Heart right ventricle (tissue), 16 donors: ENCODE measurements around the gene ADAMTS2. TPM values are rescaled to one million over a fixed set of nuclear protein-coding genes. Genes with fewer than 3 reads are reported as not detected.

Experiments
- ATAC-seq, 8 donors: fragments of 200-7000 bp; cut with Tn5 transposase; one replicate each; pipeline ENCODE4 v1.9.1; 2020; ENCODE audit warnings: mild to moderate bottlenecking in 8 of 8, moderate library complexity in 8 of 8, moderate number of reproducible peaks in 1 of 8
- DNase-seq, 2 donors: peaks; one replicate each; pipeline ENCODE4 v3.0.0-alpha.2; 2020
- H3K27ac ChIP-seq, 10 donors: fragments of 200-600 bp; sonication (generic) in 2 of 10; one replicate each; pipeline versions ENCODE4 v1.5.0 to v1.8.0; 2020 to 2022; ENCODE audit warnings: mild to moderate bottlenecking in 3 of 10
- H3K27me3 ChIP-seq, 7 donors: fragments of 200-600 bp; one replicate each; pipeline ENCODE4 v1.8.0; 2021 to 2022; ENCODE audit warnings: mild to moderate bottlenecking in 2 of 7
- H3K36me3 ChIP-seq, 9 donors: fragments of 200-600 bp; sonication (generic) in 1 of 9; one replicate each; pipeline versions ENCODE4 v1.5.0 to v1.8.0; 2020 to 2022; ENCODE audit warnings: mild to moderate bottlenecking in 2 of 9
- H3K4me1 ChIP-seq, 9 donors: fragments of 200-600 bp; sonication (generic) in 1 of 9; one replicate each; pipeline versions ENCODE4 v1.5.0 to v1.8.0; 2020 to 2022; ENCODE audit warnings: mild to moderate bottlenecking in 4 of 9
- H3K4me3 ChIP-seq, 10 donors: fragments of 200-600 bp; sonication (generic) in 2 of 10; one replicate each; pipeline versions ENCODE4 v1.5.0 to v1.8.0; 2020 to 2022; ENCODE audit warnings: mild to moderate bottlenecking in 7 of 10, moderate library complexity in 2 of 10
- H3K9me3 ChIP-seq, 11 donors: fragments of 200-600 bp in 10 of 11; sonication (generic) in 2 of 11; one replicate each; pipeline versions ENCODE4 v1.5.0 to v1.8.0; 2013 to 2022; ENCODE audit warnings: mild to moderate bottlenecking in 2 of 11, control low read depth in 1 of 11, moderate library complexity in 1 of 11
- CTCF ChIP-seq, 9 donors: fragments of 200-600 bp; sonication (generic) in 2 of 9; IDR thresholded peaks; one replicate each; pipeline versions ENCODE4 v1.5.0 to v1.8.0; 2021 to 2022; ENCODE audit warnings: antibody characterized with exemption in 9 of 9, mild to moderate bottlenecking in 5 of 9, moderate library complexity in 1 of 9
- WGBS, 2 donors: extraction: QIAGEN DNeasy Blood & Tissue Kit; methylation state at CpG; one replicate each; pipeline ENCODE4 v1.1.7; 2013; ENCODE audit warnings: inconsistent platforms in 1 of 2; 5-methylcytosine and 5-hydroxymethylcytosine counted together
- intact Hi-C, 10 donors: fragments of 100-400 bp; cut with DNase I; formaldehyde crosslinking; loops; one replicate each; pipeline versions ENCODE4 v1.11.1 to v1.14.2; 2022
- polyA plus RNA-seq, 2 donors: library from polyadenylated mRNA; stranded (reverse); fragments of 200-250 nt; gene quantifications; one replicate each; pipeline ENCODE4 v1.2.3, GENCODE V29; 2013
- total RNA-seq, 10 donors: library from RNA; stranded (reverse); fragmentation: NEBNext Ultra II Directional in 3 of 10; extraction: Animal tissue kit (Norgen Biotek cat#: 25700) in 3 of 10; gene quantifications; one replicate each; pipeline versions ENCODE4 v1.2.1 to v1.2.4, GENCODE V29; 2021 to 2023
- donor health status: Arrhythmogenic right ventricular cardiomyopathy.
- donor health status: ischemic (EF 13 %, LVEDD 7.1; RV severe dilation, severe dysfunction).
- donor health status: healthy with polysubstance abuse.
- donor health status: DM: no; HTN: yes; CAD: no.
- donor health status: DM: no; HTN: no; CAD: no.
- donor health status: ischemic (EF 25% LVEDD 6.9; RV normal size, moderate dysfunction).
- donor health status: ischemic (EF 25% LVEDD 5.7; RV mildly dilated, moderate dysfunction).
- donor health status: healthy.
- donor health status: DM: yes; HTN: yes; CAD: no.
- donor health status: Ischemic cardiomyopathy.
- donor health status: ischemic (EF 35%, LVEDD 5.7; RV mildly dilated, moderate dysfunction).
- donor health status: nonischemic (EF 11% LVEDD 7.7; RV severe dilation, severe dysfunction).
- donor health status: DM: yes; HTN: yes; CAD: no.
- donor health status: PGD.
- donor health status: ischemic (EF 29% LVEDD 5.4; RV normal size, mild dysfunction).
- donor health status: nonischemic (EF 23%, LVEDD 6.1; RV moderate dilation, normal function).

ADAMTS2 gene
- total and polyA plus RNA-seq, 12 donors, result 1.7 to 13.5 (median 3.9) TPM

- no peak overlapping the region for H3K27ac ChIP-seq
- no peaks in the 10 kb centered on the region for H3K36me3 ChIP-seq
- ATAC-seq (no peak), DNase-seq (no peak)
- no peaks in the 10 kb centered on the region for H3K4me1 ChIP-seq
- no peak overlapping the region for H3K4me3 ChIP-seq
- intact Hi-C loops, result no loop called here
- H3K9me3 ChIP-seq, result no peaks in the 10 kb centered on the region
- TF ChIP-seq CTCF (IDR thresholded peaks at IDR 0.05), result no peak
- peaks cover 0 to 2% (median 0%) of the 10 kb centered on the region in 7 donors for H3K27me3 ChIP-seq
- 90% methylated on average over 19 of the region's 19 CpGs for WGBS, 2 donors
Measured at GRCh38 chr5:179376701-179377420, 31.6 kb upstream of the ADAMTS2 start.

- DNase-seq, result no peak
- no peak for ATAC-seq
- intact Hi-C loops, result no loop called here
- TF ChIP-seq CTCF (IDR thresholded peaks at IDR 0.05), result no peak
- Histone ChIP-seq H3K27ac (no peak overlapping the region), H3K9me3 (no peaks in the 10 kb centered on the region), H3K36me3 (no peaks in the 10 kb centered on the region), H3K4me1 (no peaks in the 10 kb centered on the region), H3K27me3 (no peaks in the 10 kb centered on the region), H3K4me3 (no peak overlapping the region)
- WGBS, 2 donors, result 59 to 64% methylated on average over 2 of the region's 2 CpGs
Measured at GRCh38 chr5:179375831-179376365, 30.6 kb upstream of the ADAMTS2 start.

- H3K4me1 ChIP-seq, result no peaks in the 10 kb centered on the region
Measured at GRCh38 chr5:179375236-179375685, 30.0 kb upstream of the ADAMTS2 start.

More at GRCh38 chr5:179375236-179375685, 30.0 kb upstream of the ADAMTS2 start:
- DNase-seq (no peak), ATAC-seq (no peak)
- no peaks in the 10 kb centered on the region for H3K9me3 ChIP-seq
- no peaks in the 10 kb centered on the region for H3K36me3 ChIP-seq
- H3K4me3 ChIP-seq, result no peak overlapping the region
- intact Hi-C loops, result no loop called here
- H3K27ac ChIP-seq, result no peak overlapping the region
- TF ChIP-seq CTCF (IDR thresholded peaks at IDR 0.05), result no peak
- H3K27me3 ChIP-seq, result no peaks in the 10 kb centered on the region
- 65 to 80% methylated on average over 3 of the region's 3 CpGs for WGBS, 2 donors
